Activated T-cell treated with anti-CD3 and anti-CD28 coated beads for 48 hours (primary cell): ENCODE data around the gene ZNF783.
"Not testable (repeated sequence)": the region's sequence is repeated elsewhere in the genome, so short reads cannot be mapped to it uniquely, and the experiment has no call there.

Experiments
- DNase-seq: peaks from one replicate; pipeline ENCODE4 v3.0.0-alpha.2; 2020; ENCODE audit warnings: low read depth

The ZNF783 gene

DNA sequence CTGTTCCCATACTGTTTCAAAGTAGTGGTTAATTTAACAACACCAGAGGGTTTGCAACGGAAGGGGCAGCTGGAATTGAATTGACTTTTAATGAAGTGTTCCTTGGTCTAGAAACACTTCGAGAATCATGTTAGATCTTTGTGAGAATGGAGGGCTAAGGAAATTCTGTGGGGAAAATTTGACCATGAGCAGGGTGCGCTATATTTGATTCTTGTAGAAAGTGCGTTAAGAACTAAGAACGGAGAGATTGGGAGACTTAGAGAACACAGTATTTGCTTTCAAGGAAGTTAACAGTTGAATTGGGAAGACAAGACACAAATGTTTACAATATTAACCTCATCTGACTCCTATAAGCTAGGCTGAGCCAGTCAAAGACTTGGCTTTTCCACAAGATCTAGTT is 21.4 kb upstream of the ZNF783 start:
- no peak for DNase-seq

GRCh38 chr7:149241696-149242095 is 20.3 kb upstream of the ZNF783 start:
- DNase-seq = no peak

DNA sequence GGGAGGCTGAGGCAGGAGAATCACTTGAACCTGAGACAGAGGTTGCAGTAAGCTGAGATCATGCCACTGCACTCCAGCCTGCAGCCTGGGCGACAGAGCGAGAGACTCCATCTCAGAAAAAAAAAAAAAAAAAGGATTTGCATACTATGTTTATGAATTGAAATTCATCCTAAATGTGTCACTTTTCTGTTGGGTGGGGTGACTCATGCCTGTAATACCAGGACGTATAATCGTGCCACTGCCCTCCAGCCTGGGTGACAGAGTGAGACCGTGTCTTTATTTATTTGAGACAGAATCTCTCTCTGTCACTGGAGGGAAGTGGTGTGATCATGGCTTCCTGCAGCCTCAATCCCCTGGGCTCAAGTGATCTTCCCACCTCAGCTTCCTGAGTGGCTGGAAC is 16.8 kb upstream of the ZNF783 start:
- DNase-seq = peak; percentile 49

DNA sequence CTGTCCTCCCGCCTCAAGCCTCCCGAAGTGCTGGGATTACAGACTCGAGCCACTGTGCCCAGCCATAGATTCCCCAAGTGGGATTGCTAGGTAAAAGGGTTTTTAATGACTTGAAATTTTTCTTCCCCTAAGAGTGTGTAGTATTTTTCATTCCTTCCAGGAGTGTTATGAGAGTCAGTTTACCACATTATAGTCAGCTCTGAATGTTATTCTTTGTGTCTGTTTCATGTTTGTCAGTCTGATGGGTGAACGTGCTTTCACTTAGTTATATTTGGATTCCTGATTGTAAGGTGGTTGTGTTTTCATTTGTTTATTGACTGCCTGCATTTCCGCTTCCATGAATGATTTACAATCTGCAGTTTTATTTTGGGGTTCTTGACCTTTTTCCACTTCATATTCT is 16.3 kb upstream of the ZNF783 start:
- DNase-seq = no peak

GRCh38 chr7:149248777-149249176 is 13.2 kb upstream of the ZNF783 start:
- DNase-seq = peak; percentile 37

GRCh38 chr7:149250151-149250550 is 11.8 kb upstream of the ZNF783 start:
- not testable (repeated sequence) for DNase-seq

DNA sequence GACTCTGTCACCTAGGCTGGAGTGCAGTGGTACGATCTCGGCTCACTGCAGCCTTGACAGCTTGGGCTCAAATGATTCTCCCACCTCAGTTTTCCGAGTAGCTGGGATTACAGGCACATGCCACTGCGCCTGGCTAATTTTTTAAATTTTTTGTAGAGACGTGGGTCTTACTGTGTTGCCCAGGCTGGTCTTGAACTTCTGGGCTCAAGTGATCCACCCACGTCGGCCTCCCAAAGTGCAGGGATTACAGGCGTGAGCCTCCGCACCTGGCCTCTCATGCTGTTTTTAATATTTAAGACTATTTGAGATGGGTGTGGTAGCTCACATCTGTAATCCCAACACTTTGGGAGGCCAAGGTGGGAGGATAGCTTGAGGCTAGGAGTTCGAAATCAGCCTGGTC is 10.5 kb upstream of the ZNF783 start:
- DNase-seq = not testable (repeated sequence)

DNA sequence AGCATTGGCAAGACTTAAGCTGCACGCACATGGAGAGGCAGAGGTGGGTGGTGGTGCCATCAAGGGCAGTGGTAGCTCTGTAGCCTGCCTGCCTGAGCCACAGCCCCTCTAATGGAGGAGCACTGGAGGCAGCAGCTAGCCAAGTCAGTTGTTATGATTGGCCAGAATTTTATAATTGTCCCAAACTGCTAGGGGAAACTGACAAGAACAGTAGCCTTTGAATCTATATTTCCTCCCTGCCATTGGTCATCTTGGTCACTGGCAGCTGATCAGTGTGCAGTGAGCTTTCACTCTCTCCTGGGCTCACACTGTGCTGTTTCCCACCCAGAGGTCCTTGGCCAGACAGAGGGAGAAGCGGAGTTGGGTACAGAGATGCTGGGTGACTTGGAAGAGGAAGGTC is 9.6 kb upstream of the ZNF783 start:
- no peak for DNase-seq

- DNase-seq = no peak
Measured at GRCh38 chr7:149253665-149254064, 8.3 kb upstream of the ZNF783 start.

- no peak for DNase-seq
Measured at GRCh38 chr7:149254181-149254858, 7.7 kb upstream of the ZNF783 start.

GRCh38 chr7:149255174-149255573 is 6.8 kb upstream of the ZNF783 start:
- DNase-seq = no peak

DNA sequence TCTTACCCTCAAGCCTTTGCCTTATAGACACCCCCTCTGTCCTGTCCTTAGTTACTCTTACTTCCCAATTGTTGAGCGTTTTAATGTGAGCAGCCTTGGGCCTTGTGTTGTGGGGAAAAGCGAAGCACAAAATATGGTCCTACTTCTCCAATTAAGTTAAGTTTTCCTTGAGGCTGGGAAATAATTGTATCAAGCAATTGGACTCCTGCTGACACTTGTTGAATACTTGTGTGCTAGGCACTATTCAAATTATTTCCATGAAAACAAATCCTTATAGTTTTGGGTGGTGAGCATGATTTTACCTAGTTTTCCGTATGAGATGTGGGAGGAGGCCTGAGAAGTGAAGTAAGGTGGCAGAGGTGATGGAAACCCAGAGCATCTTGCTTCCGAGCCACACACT is 5.4 kb upstream of the ZNF783 start:
- no peak for DNase-seq

- DNase-seq = no peak
Measured at GRCh38 chr7:149257146-149257545, 4.8 kb upstream of the ZNF783 start.

GRCh38 chr7:149261316-149261828 is 624 bp upstream of the ZNF783 start:
- no peak for DNase-seq

DNA sequence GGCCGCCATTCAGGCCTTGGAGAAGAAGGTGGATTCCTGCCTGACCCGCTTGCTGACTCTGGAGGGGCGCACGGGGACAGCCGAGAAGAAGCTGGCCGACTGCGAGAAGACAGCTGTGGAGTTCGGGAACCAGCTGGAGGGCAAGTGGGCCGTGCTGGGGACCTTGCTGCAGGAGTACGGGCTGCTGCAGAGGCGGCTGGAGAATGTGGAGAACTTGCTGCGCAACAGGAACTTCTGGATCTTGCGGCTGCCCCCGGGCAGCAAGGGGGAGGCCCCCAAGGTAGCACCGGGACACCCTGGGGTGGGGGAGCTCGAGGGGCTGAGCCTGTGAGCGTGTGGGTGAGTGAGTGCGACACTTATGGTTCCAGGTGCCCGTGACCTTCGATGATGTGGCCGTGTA is 4.5 kb downstream of the ZNF783 start:
- DNase-seq = no peak

DNA sequence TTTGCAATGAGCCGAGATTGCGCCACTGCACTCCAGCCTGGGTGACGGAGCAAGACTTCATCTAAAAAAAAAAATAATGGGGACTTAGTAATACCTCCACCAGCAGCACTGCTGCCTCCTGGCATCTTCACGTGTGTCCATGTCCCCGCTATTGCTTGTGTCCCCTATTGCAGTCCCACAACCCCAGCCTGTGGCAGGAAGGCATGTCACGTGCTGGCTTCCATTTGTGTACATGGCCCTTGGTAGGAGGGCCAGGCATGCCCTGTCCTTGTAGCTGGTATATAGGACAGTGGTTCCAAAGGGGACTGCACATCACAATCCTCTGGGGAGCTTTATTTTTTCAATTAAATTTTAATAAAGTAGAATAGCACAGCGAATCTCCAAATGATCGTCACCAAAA is 5.7 kb downstream of the ZNF783 start:
- DNase-seq = no peak

- not testable (repeated sequence) for DNase-seq
Measured at GRCh38 chr7:149274424-149274823, 12.4 kb downstream of the ZNF783 start.

DNA sequence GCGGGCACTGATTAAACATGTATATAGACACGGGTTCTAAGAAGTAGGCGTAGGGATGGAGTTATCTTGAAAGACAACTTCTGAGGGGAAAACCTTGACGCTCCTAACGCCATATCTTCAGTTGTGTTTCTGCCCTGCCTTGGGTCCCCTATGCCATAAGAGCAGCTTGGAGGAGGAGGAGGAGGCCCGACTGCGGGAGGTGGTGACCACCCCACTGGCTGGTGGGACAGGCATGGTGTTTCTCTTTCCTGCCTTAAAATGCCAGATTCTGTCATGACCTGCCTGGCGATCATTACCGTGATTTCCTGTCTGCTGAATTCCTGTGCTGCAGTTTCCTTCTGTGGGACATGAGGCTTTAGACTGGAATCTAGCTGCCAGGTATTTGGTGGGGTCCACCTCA is 15.9 kb downstream of the ZNF783 start:
- no peak for DNase-seq

GRCh38 chr7:149278396-149278795 is 16.4 kb downstream of the ZNF783 start:
- no peak for DNase-seq

DNA sequence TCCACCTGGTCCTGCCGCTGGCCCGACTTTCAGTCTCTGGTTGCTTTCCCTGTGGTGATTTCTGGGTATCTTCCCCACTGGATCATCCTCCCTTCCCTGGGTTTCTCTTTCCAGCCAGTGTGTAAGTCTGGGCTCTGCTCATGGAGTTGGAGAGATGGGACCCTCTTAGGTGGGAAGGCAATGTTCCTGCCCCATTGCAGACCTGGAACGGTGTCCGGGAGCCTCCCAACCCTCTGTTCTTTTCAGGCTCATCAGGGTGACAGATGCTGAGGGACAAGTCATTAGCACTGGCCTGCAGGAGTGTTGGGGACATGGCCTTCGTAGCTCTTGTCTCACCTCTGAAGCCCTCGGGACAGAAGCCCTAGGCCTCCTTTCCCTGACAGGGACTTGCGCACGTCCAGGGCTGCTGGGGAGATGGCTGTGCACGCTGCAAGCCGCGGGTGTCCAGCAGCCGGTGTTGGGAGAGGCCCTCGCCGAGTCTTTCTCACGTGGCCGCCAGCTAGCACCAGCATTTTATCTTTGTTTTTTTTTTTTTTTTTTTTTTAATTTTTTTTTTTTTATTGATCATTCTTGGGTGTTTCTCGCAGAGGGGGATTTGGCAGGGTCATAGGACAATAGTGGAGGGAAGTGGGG is 17.2 kb downstream of the ZNF783 start:
- no peak for DNase-seq

GRCh38 chr7:149280151-149280550 is 18.2 kb downstream of the ZNF783 start:
- DNase-seq = no peak

- DNase-seq = no peak
Measured at GRCh38 chr7:149280661-149281507, 18.9 kb downstream of the ZNF783 start.
